PC-9 (cell line): ENCODE data around the gene CD247. TPM values are rescaled to one million over a fixed set of nuclear protein-coding genes. Genes with fewer than 3 reads are reported as not detected.
A peak's percentile ranks its signal among the peaks of the same experiment; 100 is the strongest.

Experiments used
- BruUV-seq: library from RNA; stranded (reverse); fragments of 400-500 nt; replicated peaks from 2 replicates; lab custom pipeline; 2021; lab: Mats Ljungman, UMichigan
- CTCF ChIA-PET: fragments of 300-600 bp; sonication (Branson Sonifier 250); formaldehyde crosslinking; loops from one replicate; lab custom pipeline; 2022; ENCODE audit warnings: antibody characterized with exemption; lab: Charles Lee
- POLR2A ChIA-PET: fragments of 300-600 bp; sonication (Branson Sonifier 250); formaldehyde crosslinking; loops from one replicate; lab custom pipeline; 2022; ENCODE audit warnings: antibody characterized with exemption; ENCODE audit not compliant: unreplicated experiment; lab: Charles Lee
- DNase-seq, 2 experiments: peaks; one replicate each; pipeline versions ENCODE4 v3.0.0 to v3.0.0-alpha.2; 2015 to 2022; ENCODE audit warnings: mixed read lengths in 1 of 2
- H2AFZ ChIP-seq: fragments of 200-600 bp; sonication (generic); 2 replicates; pipeline ENCODE4 v1.8.1; 2017; ENCODE audit warnings: antibody characterized with exemption
- H3F3A ChIP-seq: fragments of 200-600 bp; sonication (generic); 2 replicates; pipeline ENCODE4 v1.8.1; 2017; ENCODE audit warnings: antibody characterized with exemption, mild to moderate bottlenecking, low read depth; ENCODE audit not compliant: insufficient read depth
- H3K27ac ChIP-seq: fragments of 200-600 bp; sonication (generic); 2 replicates; pipeline ENCODE4 v1.6.1; 2016; ENCODE audit warnings: mixed run types
- H3K27me3 ChIP-seq: fragments of 200-600 bp; sonication (generic); 2 replicates; pipeline ENCODE4 v1.6.1; 2016; ENCODE audit warnings: low read depth, mixed run types; ENCODE audit not compliant: insufficient read depth
- H3K36me3 ChIP-seq: fragments of 200-600 bp; sonication (generic); 2 replicates; pipeline ENCODE4 v1.6.1; 2016; ENCODE audit warnings: low read depth, mixed run types
- H3K4me1 ChIP-seq: fragments of 200-600 bp; sonication (generic); replicated peaks from 2 replicates; pipeline ENCODE4 v1.6.1; 2016; ENCODE audit warnings: mixed run types; ENCODE audit not compliant: insufficient read depth
- H3K4me2 ChIP-seq: fragments of 200-600 bp; sonication (generic); 2 replicates; pipeline ENCODE4 v1.6.1; 2017; ENCODE audit warnings: mixed run types
- H3K4me3 ChIP-seq: fragments of 200-600 bp; sonication (generic); 2 replicates; pipeline ENCODE4 v1.6.1; 2016; ENCODE audit warnings: mixed run types
- H3K79me2 ChIP-seq: fragments of 200-600 bp; sonication (generic); 2 replicates; pipeline ENCODE4 v1.6.1; 2017; ENCODE audit warnings: low read depth, mixed run types
- H3K9me2 ChIP-seq: fragments of 200-600 bp; sonication (generic); 2 replicates; pipeline ENCODE4 v1.8.1; 2017; ENCODE audit warnings: mild to moderate bottlenecking; ENCODE audit not compliant: insufficient read depth
- H3K9me3 ChIP-seq: fragments of 200-600 bp; sonication (generic); 2 replicates; pipeline ENCODE4 v1.8.1; 2016; ENCODE audit warnings: low read depth; ENCODE audit not compliant: insufficient read depth
- H4K20me1 ChIP-seq: fragments of 200-600 bp; sonication (generic); 2 replicates; pipeline ENCODE4 v1.8.1; 2017; ENCODE audit not compliant: insufficient read depth
- CTCF ChIP-seq: fragments of 200-600 bp; sonication (generic); conservative IDR thresholded peaks from 2 replicates; pipeline ENCODE4 v1.6.1; 2017; ENCODE audit warnings: mixed run types, antibody characterized with exemption, mild to moderate bottlenecking, moderate library complexity
- EZH2 ChIP-seq: fragments of 200-600 bp; sonication (generic); IDR thresholded peaks from 2 replicates; pipeline ENCODE4 v1.8.0; 2017; ENCODE audit warnings: antibody characterized with exemption, low read depth
- intact Hi-C: fragments of 100-400 bp; cut with micrococcal nuclease; formaldehyde crosslinking; loops from one replicate; pipeline ENCODE4 v1.10.0; 2022; ENCODE audit not compliant: unreplicated experiment
- total RNA-seq: library from RNA; stranded (reverse); gene quantifications from 2 replicates; pipeline ENCODE4 v1.2.3, GENCODE V29; 2021

CD247 gene
- total RNA-seq, 1 experiment from 2014 or later: not detected

- Histone ChIP-seq H3K36me3 (no peaks in the 10 kb centered on the region), H4K20me1 (no peaks in the 10 kb centered on the region), H3K27ac (no peak overlapping the region), H3K9me3 (no peaks in the 10 kb centered on the region), H3K4me3 (no peak overlapping the region), H3K4me2 (no peak overlapping the region), H3K9me2 (no peaks in the 10 kb centered on the region), H3F3A (peaks cover 18% of the 10 kb centered on the region), H2AFZ (no peak overlapping the region), H3K27me3 (no peaks in the 10 kb centered on the region), H3K79me2 (no peaks in the 10 kb centered on the region), H3K4me1 (peaks cover 28% of the 10 kb centered on the region)
- intact Hi-C loops: loop anchor here (10.0 kb wide), 1 partner anchor 99 kb away; no protein-coding TSS in a partner anchor
- no peak for TF ChIP-seq EZH2
- TF ChIP-seq CTCF: no peak
- no TSS peak for BruUV-seq
- POLR2A ChIA-PET: interaction anchor here (0.7 kb wide), 1 partner anchor 370 kb away, joined by 5 read pairs; no protein-coding TSS in a partner anchor
- DNase-seq: no peak
- CTCF ChIA-PET: no interaction called here
Observed at GRCh38 chr1:167565922-167566321, 47.6 kb upstream of the CD247 start.

- ChIA-PET CTCF (interaction anchor here (0.6 to 2.0 kb wide), 3 partner anchors 11 to 374 kb away, joined by 3 to 10 read pairs (median 7); partner anchors contain the start of gene CREG1), POLR2A (interaction anchor here (0.5 to 1.6 kb wide), 5 partner anchors 11 to 671 kb away, joined by 3 to 10 read pairs (median 4); partner anchors contain the start of gene CREG1)
- H3K79me2 ChIP-seq: no peaks in the 10 kb centered on the region
- H3K4me2 ChIP-seq: peak overlapping the region; percentile 65
- no peaks in the 10 kb centered on the region for H3K27me3 ChIP-seq
- H3K4me1 ChIP-seq: peaks cover 28% of the 10 kb centered on the region
- TF ChIP-seq EZH2 (no peak), CTCF (no peak)
- H3K4me3 ChIP-seq: no peak overlapping the region
- no TSS peak for BruUV-seq
- H4K20me1 ChIP-seq: no peaks in the 10 kb centered on the region
- no peaks in the 10 kb centered on the region for H3K9me3 ChIP-seq
- peak overlapping the region; percentile 66; the same call in 1 of the 2 replicates for H2AFZ ChIP-seq
- no peaks in the 10 kb centered on the region for H3K36me3 ChIP-seq
- H3F3A ChIP-seq: peaks cover 18% of the 10 kb centered on the region
- peak; percentile 80 to 89 for DNase-seq
- intact Hi-C loops: loop anchor here (10.0 kb wide), 1 partner anchor 100 kb away; no protein-coding TSS in a partner anchor
- H3K27ac ChIP-seq: peak overlapping the region; percentile 95
- no peaks in the 10 kb centered on the region for H3K9me2 ChIP-seq
Observed at GRCh38 chr1:167564612-167565270, 46.4 kb upstream of the CD247 start.

- Histone ChIP-seq H3K27ac (peak overlapping the region; percentile 95), H3K9me3 (no peaks in the 10 kb centered on the region), H2AFZ (peak overlapping the region; percentile 66; the same call in 1 of the 2 replicates), H3K9me2 (no peaks in the 10 kb centered on the region), H3K36me3 (no peaks in the 10 kb centered on the region), H3K4me2 (peak overlapping the region; percentile 65), H4K20me1 (no peaks in the 10 kb centered on the region), H3K27me3 (no peaks in the 10 kb centered on the region), H3K4me3 (no peak overlapping the region), H3K4me1 (peaks cover 28% of the 10 kb centered on the region), H3F3A (peaks cover 18% of the 10 kb centered on the region), H3K79me2 (no peaks in the 10 kb centered on the region)
- CTCF ChIA-PET: interaction anchor here (0.5 to 2.0 kb wide), 4 partner anchors 10 to 519 kb away, joined by 3 to 10 read pairs (median 3); partner anchors contain the start of gene CREG1
- DNase-seq: peak in 1 of 2 experiments; percentile 37
- POLR2A ChIA-PET: interaction anchor here (0.6 to 1.6 kb wide), 5 partner anchors 10 to 344 kb away, joined by 3 to 10 read pairs (median 4); partner anchors contain the start of gene CREG1
- intact Hi-C loops: loop anchor here (10.0 kb wide), 1 partner anchor 101 kb away; no protein-coding TSS in a partner anchor
- TF ChIP-seq EZH2 (no peak), CTCF (no peak)
- BruUV-seq: no TSS peak
Observed at GRCh38 chr1:167563579-167564246, 45.4 kb upstream of the CD247 start.
